ENCODE data around the gene CAMLG. TPM values are rescaled to one million over a fixed set of nuclear protein-coding genes. Genes with fewer than 3 reads are reported as not detected.

CAMLG gene
- total RNA-seq, 2 experiments from 2014 or later = 33.8 to 35.9 TPM

DNA sequence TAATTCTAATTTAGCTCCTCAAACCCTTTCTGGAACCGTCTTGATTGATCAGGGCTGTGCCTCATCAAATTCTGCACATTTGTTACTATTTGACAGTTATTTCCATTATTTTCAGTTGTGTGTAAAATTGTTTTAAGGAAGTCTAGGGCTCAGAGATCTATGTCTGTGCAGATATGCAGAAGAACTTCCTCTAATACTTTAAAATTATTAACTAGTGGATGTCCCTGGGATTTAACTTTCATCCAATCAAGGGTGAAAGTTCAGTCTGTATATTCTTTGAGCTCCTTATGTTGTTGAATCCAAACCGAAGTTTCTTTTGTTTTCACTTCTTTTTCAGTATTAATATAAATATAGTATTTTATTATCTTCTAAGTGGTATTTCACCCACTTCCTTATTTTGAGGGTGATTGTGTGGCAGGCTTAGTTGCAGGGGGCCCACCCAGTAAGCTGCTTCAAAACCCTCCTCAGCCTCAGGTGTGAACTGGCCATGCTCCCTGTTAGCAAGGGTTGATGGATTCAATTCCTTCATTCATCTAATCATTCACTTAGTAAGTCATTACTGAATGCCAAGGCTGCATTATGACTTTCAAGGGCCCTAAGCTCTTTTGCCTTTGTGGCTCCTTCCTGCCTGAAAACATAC lies 2.1 kb upstream of the CAMLG start:
- Mint-ChIP-seq H3K36me3 (ENCODE audit: low read depth) (peaks cover 7% of the 10 kb centered on the region), H3K27me3 (no peaks in the 10 kb centered on the region), H3K4me1 (ENCODE audit: low read depth) (peaks cover 14% of the 10 kb centered on the region), H3K4me3 (no peak overlapping the region), H3K9me3 (no peaks in the 10 kb centered on the region), H3K27ac (no peak overlapping the region)
- CTCF ChIA-PET = interaction anchor here (1.3 to 2.0 kb wide), 2 partner anchors 22 to 149 kb away, joined by 7 to 10 read pairs; partner anchors contain the start of gene DDX46
- TF ChIP-seq, protein P1, sequence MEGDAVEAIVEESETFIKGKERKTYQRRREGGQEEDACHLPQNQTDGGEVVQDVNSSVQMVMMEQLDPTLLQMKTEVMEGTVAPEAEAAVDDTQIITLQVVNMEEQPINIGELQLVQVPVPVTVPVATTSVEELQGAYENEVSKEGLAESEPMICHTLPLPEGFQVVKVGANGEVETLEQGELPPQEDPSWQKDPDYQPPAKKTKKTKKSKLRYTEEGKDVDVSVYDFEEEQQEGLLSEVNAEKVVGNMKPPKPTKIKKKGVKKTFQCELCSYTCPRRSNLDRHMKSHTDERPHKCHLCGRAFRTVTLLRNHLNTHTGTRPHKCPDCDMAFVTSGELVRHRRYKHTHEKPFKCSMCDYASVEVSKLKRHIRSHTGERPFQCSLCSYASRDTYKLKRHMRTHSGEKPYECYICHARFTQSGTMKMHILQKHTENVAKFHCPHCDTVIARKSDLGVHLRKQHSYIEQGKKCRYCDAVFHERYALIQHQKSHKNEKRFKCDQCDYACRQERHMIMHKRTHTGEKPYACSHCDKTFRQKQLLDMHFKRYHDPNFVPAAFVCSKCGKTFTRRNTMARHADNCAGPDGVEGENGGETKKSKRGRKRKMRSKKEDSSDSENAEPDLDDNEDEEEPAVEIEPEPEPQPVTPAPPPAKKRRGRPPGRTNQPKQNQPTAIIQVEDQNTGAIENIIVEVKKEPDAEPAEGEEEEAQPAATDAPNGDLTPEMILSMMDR (IDR thresholded peaks at IDR 0.05) = no peak
- POLR2A ChIA-PET = interaction anchor here (0.6 to 1.4 kb wide), 5 partner anchors 12 to 168 kb away, joined by 3 to 6 read pairs (median 3); partner anchors contain the start of gene PCBD2
- ATAC-seq = no peak
- DNase-seq = no peak
- intact Hi-C loops (cut with micrococcal nuclease) = no loop called here

GRCh38 chr5:134738963-134739661 lies 764 bp downstream of the CAMLG start:
- intact Hi-C loops (cut with micrococcal nuclease) = no loop called here
- TF ChIP-seq, protein P1 (IDR thresholded peaks at IDR 0.05) = peak; percentile 38
- H3K27ac Mint-ChIP-seq = peak overlapping the region; percentile 86
- H3K4me3 Mint-ChIP-seq = peak overlapping the region; percentile 91
- peaks cover 18% of the 10 kb centered on the region for H3K4me1 Mint-ChIP-seq (ENCODE audit: low read depth)
- no peaks in the 10 kb centered on the region for H3K9me3 Mint-ChIP-seq
- CTCF ChIA-PET = interaction anchor here (0.6 to 6.4 kb wide), 10 partner anchors 11 to 209 kb away, joined by 3 to 77 read pairs (median 4); partner anchors contain the start of genes DDX46 and PCBD2
- H3K36me3 Mint-ChIP-seq (ENCODE audit: low read depth) = peaks cover 9% of the 10 kb centered on the region
- no peaks in the 10 kb centered on the region for H3K27me3 Mint-ChIP-seq
- ATAC-seq = peak; percentile 32
- POLR2A ChIA-PET = interaction anchor here (0.6 to 4.8 kb wide), 16 partner anchors 8 to 547 kb away, joined by 3 to 65 read pairs (median 4); partner anchors contain the start of genes C5orf24, DDX46 and PCBD2
- DNase-seq = peak; percentile 55

DNA sequence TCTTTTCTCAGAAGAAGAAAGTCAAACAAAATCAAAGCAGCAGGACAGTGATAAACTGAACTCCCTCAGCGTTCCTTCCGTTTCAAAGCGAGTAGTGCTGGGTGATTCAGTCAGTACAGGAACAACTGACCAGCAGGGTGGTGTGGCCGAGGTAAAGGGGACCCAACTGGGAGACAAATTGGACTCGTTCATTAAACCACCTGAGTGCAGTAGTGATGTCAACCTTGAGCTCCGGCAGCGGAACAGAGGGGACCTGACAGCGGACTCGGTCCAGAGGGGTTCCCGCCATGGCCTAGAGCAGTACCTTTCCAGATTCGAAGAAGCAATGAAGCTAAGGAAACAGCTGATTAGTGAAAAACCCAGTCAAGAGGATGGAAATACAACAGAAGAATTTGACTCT lies 2.7 kb downstream of the CAMLG start:
- ChIA-PET CTCF (interaction anchor here (1.8 to 6.4 kb wide), 3 partner anchors 16 to 163 kb away, joined by 6 to 77 read pairs (median 17); partner anchors contain the start of gene DDX46), POLR2A (interaction anchor here (1.3 to 4.8 kb wide), 3 partner anchors 8 to 19 kb away, joined by 3 to 65 read pairs (median 5); partner anchors contain the start of gene DDX46)
- TF ChIP-seq, protein P1 (IDR thresholded peaks at IDR 0.05) = no peak
- Mint-ChIP-seq H3K36me3 (ENCODE audit: low read depth) (peaks cover 12% of the 10 kb centered on the region), H3K27me3 (no peaks in the 10 kb centered on the region), H3K27ac (no peak overlapping the region), H3K4me1 (ENCODE audit: low read depth) (peaks cover 18% of the 10 kb centered on the region), H3K9me3 (no peaks in the 10 kb centered on the region), H3K4me3 (no peak overlapping the region)
- ATAC-seq = no peak
- no peak for DNase-seq
- intact Hi-C loops (cut with micrococcal nuclease) = no loop called here

DNA sequence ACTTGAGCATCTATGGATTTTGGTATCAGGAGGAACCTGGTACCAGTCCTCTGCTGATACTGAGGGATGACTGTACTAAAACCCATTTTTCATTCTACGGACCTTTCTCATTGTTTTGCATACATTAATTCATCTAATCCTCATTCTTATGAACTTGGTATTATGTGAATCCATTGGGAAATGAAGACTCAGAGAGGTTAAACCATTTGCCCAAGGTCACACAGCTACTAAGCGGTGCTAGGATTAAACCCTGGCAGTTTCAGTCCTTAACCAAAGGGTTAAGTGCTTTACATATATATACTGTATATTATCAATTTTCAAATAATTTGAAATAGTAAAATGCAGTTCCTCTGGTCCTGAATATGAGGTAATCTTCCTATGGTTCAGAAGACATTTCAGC lies 3.8 kb downstream of the CAMLG start:
- intact Hi-C loops (cut with micrococcal nuclease) = no loop called here
- POLR2A ChIA-PET = interaction anchor here (0.8 to 4.8 kb wide), 2 partner anchors 18 to 565 kb away, joined by 4 to 65 read pairs; partner anchors contain the start of gene DDX46
- peaks cover 12% of the 10 kb centered on the region for H3K36me3 Mint-ChIP-seq (ENCODE audit: low read depth)

More for the DNA sequence above, 3.8 kb downstream of the CAMLG start:
- no peak for ATAC-seq
- CTCF ChIA-PET = interaction anchor here (3.9 to 6.4 kb wide), 2 partner anchors 15 to 154 kb away, joined by 17 to 77 read pairs; partner anchors contain the start of gene DDX46
- no peak for DNase-seq
- no peaks in the 10 kb centered on the region for H3K27me3 Mint-ChIP-seq
- H3K9me3 Mint-ChIP-seq = no peaks in the 10 kb centered on the region
- peaks cover 18% of the 10 kb centered on the region for H3K4me1 Mint-ChIP-seq (ENCODE audit: low read depth)
- H3K4me3 Mint-ChIP-seq = no peak overlapping the region
- TF ChIP-seq, protein P1 (IDR thresholded peaks at IDR 0.05) = no peak
- no peak overlapping the region for H3K27ac Mint-ChIP-seq
